HG02870 (cell line): Measurements from ENCODE around the gene HSPG2.
"Not testable (repeated sequence)": the region's sequence is repeated elsewhere in the genome, so short reads cannot be mapped to it uniquely, and the experiment has no call there.

Experiments used
- ATAC-seq: cut with Tn5 transposase; IDR thresholded peaks from one replicate; pipeline ENCODE4 v1.9.1; 2021; ENCODE audit warnings: mild to moderate bottlenecking, moderate library complexity; ENCODE audit not compliant: unreplicated experiment

HSPG2 gene

DNA sequence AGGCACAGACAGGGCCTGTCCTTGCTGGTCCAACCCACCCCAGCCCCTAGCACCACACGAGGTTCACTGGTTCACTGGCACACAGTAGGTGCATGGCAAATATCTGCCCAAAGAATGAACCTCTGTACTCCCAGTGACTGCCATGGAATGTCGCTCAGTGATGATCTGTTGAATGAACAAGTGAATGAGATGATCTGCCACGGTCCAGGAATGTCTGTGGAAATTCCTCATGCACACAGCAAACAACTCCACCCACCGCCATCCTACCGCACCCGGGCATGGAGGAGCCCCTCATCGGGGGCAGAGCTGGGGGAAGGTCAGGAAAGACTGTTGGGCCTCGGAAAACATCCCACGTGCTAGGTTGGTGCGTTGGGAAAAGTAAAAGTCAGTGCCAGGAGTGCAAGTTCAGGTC, 1.7 kb downstream of the HSPG2 start:
- no peak for ATAC-seq

- ATAC-seq = no peak
Observed at GRCh38 chr1:21933397-21934248, 3.5 kb downstream of the HSPG2 start.

DNA sequence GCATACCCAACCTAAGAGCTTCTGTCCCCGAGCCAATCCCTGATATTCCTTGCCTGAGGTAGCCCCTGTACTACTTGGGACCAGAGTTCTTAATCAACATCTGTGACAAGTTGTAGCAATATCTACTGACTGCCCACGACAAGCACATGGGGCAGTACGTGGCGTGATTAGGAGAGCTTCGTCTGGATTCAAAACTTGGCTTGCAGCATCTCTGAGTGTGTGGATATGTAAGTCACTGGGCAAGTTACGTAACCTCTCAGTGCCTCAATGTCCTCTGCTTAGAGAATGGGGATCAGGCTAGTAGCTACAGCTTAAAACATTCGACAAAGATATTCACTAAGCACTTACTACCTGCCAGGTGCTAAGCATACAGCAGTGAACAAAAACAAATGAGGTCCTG, 5.0 kb downstream of the HSPG2 start:
- ATAC-seq = no peak

DNA sequence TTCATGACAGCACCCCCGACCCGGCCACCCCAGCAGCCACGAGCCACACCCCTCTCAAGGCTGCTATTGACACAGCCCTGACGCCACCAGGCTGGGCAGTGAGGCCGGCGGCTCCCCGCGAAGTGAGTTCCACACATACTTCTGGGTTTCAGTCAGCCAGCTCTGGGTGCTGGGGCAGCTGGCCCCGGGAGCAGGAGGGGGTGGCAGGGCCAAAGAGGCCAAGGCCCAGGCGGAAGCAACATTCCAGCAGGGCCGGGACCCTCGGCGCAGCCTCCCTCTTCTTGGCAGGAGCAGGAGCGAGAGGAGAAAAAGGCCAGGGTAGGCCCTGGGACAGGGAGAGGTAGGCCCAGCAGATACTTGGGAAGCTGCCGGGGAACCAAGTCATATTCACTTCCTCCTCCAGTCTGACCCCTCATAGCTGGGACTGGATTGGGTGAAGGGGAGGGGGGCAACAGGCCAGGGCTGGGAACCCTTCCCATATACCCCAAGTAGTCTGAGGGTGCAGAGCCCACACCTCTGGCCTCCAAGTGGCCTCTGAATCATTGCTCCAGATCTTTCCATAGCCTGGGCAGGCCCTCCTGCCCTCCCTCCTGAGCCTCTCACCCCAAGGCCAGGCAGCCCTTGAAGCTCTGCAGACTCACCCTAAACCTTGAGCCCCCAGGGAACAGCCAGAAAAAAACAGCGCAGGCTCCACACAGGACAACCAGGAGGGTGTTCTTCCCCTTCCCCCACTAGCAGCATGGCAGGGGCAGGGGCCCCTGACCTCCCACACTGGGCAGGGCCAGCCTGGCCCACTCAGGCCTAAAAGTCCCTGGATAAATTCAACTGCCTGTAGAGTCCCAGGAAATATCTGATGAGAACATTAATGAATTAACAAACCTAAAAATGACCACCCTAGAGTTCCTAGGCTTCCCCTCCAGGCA, 5.7 kb downstream of the HSPG2 start:
- no peak for ATAC-seq

- ATAC-seq = no peak
Observed at GRCh38 chr1:21930629-21931170, 6.4 kb downstream of the HSPG2 start.

DNA sequence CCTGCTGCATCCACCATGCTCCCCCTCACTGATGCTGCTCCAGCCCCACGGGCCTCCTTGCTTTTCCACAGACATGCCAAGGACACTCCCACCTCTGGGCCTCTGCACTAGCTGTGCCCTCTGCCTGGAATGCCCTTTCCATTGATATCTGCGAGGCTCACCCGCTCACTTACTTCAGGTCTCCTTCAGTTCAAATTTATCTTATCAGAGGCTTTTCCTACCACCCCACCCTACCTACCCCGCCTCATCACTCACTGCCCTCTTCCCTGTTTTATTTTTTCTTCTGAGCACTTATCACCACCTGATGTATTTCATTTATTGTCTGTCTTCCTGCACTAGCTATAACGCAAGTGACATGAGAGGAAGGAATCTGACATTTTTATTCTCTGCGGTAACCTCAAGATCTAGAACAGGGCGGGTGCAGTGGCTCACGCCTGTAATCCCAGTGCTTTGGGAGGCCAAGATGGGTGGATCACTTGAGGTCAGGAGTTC, 7.0 kb downstream of the HSPG2 start:
- no peak for ATAC-seq

DNA sequence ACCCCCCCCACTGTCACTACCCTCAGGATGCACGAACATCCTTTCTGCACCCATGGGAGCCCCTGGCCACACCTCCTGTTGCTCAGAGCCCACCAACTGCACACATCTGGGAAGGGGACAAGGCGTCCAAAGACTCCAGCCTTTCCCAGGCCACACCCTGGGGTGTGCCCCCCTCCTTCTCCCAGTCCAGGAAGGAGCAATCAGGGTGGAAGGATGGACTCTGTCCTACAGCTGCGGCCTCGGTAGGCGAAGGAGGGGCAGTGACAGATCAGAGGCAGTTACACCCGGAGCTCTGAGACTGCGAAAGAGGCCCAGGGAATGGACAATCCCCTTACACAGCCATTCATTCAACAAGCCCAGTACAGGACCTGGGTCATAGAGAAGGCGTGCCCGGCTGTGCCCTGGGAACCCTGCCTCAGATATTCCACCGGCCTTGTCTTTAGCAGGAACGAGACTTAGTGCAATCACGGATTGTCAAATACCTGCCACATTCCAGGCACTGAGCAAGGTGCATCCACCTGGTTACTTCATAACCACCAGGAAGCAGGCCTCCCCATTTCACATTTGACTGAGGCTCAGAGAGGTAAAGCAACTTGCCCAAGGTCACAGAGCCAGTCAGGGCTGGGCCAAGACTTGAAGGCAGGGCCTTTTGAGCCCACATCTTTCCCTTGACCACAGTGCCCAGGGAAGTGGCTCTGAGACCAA, 9.4 kb downstream of the HSPG2 start:
- ATAC-seq = no peak

GRCh38 chr1:21926814-21927532, 10.1 kb downstream of the HSPG2 start:
- no peak for ATAC-seq

- no peak for ATAC-seq
Observed at GRCh38 chr1:21926065-21926464, 11.0 kb downstream of the HSPG2 start.

DNA sequence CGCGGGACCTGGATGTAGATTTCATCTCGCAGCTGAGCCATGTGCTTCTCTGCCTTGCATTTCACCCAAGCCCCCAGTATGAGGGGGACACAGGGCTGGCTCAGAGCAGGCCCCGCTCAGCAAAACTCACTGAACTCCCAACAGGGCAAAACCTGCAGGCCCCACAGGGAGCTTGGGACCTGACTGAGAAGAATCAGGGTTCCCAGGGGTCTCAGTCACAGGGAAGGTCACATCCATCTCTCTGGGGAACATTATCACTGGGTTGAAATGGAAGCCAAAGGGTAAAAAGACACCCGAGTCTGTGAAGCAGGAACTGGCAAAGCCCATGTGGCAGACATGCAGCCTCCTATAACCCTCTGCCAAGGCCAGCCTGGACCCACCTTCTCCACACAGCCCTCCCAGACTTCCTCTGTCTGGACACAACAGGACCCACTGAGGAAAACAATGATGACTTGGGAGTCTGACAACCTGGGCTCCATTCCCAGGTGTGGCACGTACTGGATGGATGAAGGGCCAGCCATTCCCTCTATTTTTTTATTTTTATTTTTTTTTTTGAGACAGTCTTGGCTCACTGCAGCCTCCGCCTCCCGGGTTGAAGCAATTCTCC, 11.7 kb downstream of the HSPG2 start:
- no peak for ATAC-seq

DNA sequence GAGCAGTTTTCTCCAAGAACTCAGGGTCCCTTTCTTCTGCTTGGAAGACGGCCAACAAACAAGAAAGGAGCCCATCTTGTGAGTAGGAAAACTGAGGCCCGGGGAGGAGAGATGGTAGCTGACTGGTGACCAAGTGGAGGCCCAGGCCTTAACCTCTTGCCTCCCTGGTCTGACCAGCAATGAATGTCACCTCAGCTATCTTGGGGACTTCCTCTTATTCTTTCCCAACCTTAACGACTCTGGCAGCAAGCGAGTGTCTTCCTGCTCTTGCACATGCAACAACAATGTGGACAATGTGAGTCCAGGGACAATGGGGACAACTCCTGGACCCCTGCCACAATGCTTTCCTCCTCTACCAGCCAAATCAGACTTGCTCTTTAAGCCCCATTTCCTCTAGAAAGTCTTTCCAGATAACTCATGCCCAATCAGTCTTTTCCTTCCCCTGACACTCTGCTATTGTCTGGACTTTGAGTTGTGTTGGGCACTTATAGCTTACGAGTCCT, 12.6 kb downstream of the HSPG2 start:
- ATAC-seq = no peak

GRCh38 chr1:21922090-21923013, 14.8 kb downstream of the HSPG2 start:
- no peak for ATAC-seq

DNA sequence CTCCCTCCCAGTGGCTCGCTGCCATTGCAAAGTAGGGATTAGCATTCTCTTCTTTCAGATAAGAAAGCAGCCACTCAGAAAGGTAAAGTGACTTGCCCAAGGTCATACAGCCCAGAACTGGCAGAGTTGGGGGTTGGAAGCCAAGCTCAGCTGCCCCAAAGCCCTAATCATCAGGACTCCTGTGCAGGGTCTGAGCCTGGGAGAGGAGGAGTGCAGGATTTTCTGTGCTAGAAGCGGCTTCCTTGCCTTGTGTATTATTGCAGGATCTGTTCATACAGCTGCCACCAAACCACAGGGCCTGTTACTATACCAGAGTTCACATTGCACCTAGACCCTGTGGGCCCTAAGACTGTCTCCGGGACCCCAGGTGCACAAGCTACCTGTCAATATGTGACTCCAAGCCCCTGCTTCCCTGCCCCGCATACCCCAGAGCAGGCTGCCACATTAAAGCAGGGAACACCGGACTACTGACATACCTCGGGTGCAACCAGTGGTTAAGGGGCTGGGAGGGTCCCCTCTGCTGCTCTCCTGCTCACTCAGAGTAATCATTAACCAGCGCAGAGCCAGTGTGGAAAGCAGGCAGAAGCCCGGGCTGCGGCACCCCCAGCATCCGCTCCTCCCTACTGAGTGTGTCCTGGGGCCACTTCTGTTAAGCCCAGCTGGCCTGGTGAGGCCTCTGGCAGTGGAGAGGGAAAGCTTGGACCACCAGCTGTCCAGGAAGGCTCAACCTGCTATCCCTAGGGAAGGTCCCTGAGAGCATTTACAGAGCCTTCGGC, 15.8 kb downstream of the HSPG2 start:
- no peak for ATAC-seq

GRCh38 chr1:21919520-21919919, 17.6 kb downstream of the HSPG2 start:
- no peak for ATAC-seq

- ATAC-seq = not testable (repeated sequence)
Observed at GRCh38 chr1:21917239-21917631, 19.9 kb downstream of the HSPG2 start.

DNA sequence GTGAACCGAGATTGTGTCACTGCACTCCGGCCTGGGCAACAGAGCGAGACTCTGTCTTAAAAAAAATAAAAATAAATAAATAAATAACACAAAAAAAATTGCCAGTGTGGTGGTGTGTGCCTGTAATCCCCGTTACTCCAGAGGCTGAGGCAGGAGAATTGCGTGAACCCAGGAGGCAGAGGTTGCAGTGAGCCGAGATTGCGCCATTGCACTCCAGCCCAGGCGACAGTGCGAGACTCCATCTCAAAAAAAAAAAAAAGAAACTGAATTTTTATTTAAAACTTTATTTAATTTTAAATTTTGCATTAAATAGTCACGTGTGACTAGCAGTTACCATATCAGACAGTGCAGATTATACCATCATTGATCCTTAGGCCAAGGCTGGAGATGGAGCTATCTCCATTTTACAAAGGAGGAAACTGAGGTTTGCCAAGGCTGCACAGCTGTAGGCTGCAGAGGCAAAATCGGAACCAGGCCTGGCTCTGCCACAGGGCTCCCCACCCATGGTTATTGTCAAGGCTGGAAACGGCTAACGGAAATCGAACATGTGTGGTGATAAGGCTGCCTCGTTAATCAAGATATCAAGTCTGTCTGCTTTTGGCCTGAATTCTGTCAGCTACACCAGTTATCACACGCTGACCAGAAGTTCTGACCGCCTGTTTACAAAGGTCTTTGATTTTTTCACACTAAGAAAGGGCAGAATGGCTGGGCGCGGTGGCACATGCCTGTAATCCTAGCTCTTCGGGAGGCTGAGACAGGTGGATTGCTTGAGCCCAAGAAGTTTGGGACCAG, 20.5 kb downstream of the HSPG2 start:
- ATAC-seq = no peak
